Stimulated activated CD8-positive, alpha-beta memory T cell treated with anti-CD3 and anti-CD28 coated beads, Interleukin-12 subunit alpha, Interleukin-12 subunit beta, amount 100 ng/mL, for 4 hours (primary cell): ENCODE data around the gene CDKN2AIP.

ENCODE experiments used
- DNase-seq: peaks from one replicate; pipeline ENCODE4 v3.0.0-alpha.2; 2020; ENCODE audit warnings: low read depth

Gene CDKN2AIP

DNA sequence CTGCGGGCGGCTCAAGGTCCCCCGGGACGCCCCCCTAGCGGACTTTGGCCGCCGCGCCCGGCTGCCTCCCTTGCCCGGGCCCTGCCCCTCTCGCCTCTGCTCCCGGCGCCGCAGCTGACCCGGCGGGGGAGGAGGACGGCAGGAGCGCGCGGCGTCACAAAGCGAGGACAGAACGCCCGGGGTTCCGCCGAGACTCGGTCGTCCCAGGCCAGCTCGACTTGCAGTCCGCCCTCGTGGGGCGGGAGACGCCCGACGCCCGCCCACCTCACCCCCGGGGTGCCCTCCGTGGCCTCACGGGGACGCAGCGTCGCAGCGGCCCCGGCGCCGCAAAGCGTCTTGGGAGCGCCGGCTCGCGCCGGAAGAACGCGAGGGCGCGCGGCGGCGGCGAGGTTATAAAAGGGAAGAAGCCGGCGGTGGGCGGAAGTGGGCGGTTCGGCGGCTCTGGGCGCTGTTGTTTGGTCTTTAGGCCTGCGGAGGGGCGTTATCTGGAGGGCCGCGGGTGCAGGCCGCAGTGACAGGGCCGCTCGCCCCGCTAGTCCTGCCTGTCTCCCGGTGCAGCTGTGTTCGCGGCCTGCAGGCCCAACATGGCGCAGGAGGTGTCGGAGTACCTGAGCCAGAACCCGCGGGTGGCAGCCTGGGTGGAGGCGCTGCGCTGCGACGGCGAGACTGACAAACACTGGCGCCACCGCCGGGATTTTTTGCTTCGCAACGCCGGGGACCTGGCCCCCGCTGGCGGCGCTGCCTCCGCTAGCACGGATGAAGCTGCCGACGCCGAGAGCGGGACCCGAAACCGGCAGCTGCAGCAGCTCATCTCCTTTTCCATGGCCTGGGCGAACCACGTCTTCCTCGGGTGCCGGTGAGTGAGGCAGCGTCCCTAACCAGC, at the start of gene CDKN2AIP:
Gene CDKN2AIP, plus strand, starts transcription at position 423 of the 883 bp plus-strand sequence. Its CDS starts 162 bp downstream, at position 585.
- DNase-seq: peak; percentile 90

- DNase-seq: no peak
Observed at GRCh38 chr4:183395395-183395794, 49.0 kb upstream of the CDKN2AIP start.

DNA sequence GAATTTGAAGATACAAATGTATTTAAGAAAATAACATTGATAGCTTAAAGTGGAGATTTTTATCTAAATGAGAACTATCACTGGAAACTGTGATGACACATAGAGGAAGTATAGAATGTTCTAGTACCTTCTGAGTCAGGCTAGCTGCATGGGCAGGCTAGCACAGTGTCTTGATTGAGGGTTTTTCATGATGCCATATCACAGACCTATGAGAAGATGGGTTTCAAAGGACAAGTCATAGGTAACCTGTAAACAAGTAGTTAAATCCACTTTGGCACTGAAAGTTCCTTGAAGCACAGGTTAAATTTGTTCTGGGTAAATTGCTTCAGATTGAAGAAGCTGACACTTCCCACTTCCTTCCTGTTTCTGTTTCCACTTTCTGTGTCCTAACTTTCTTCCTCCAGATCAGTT, 48.2 kb upstream of the CDKN2AIP start:
- DNase-seq: no peak

GRCh38 chr4:183397741-183398297, 46.6 kb upstream of the CDKN2AIP start:
- no peak for DNase-seq

- DNase-seq: peak; percentile 40
Observed at GRCh38 chr4:183398298-183399125, 45.9 kb upstream of the CDKN2AIP start.

GRCh38 chr4:183399126-183399522, 45.3 kb upstream of the CDKN2AIP start:
- DNase-seq: no peak

DNA sequence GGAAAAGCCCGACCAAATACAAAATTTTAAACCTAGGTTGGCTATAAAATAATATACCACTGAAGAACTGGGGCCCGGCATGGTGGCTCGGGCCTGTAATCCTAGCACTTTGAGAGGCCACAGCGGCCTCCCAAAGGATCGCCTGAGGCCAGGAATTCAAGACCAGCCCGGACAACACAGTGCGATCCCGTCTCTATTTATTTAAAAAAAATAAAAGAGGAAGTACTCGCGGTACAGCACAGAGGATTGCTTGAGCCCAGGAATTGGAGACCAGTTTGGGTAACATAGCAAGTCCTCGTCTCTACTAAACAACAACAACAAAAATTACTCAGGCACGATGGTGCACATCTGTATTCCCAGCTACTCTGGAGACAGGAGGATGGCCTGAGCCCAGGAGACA, 44.8 kb upstream of the CDKN2AIP start:
- DNase-seq: no peak

- no peak for DNase-seq
Observed at GRCh38 chr4:183400035-183400434, 44.4 kb upstream of the CDKN2AIP start.

GRCh38 chr4:183401473-183401872, 43.0 kb upstream of the CDKN2AIP start:
- no peak for DNase-seq

DNA sequence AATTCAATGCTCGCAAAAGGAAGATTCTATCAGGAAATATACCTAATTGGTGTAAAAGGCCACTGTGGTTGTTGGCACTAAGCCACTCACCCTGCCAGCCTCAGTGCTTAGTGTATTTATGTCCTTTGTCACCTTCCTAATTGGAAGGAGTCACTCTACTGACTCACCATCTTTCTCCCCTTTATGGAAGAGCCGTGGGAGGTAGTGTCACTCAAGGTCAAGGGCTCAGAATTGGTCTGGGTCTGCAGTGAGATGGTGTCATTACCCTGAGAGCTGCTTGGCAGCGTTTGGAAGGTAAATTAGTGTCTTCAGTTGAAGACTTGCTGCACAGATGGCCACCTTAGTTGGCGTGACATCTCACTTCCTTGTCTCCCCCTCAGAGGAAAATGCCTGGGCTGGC, 41.7 kb upstream of the CDKN2AIP start:
- DNase-seq: no peak

DNA sequence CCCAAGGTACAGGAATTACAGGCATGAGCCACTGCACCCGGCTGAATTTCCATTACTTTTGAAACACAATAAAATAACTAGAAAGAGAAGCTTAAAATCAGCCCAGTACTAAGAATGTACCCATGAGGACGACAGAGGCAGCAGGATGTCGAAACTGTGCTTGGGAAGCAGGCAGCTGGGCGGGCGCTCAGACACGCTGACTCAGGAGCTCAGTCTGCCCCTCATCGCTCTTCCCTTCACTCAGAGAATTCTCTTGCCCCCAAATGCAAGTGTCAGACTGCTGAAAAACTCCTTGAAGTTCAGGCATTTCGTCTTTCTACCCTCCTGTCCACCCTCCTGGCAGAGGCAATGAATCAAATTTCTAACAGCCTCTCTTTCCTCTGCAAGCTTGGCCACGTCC, 41.0 kb upstream of the CDKN2AIP start:
- DNase-seq: no peak

- no peak for DNase-seq
Observed at GRCh38 chr4:183403961-183404360, 40.5 kb upstream of the CDKN2AIP start.

DNA sequence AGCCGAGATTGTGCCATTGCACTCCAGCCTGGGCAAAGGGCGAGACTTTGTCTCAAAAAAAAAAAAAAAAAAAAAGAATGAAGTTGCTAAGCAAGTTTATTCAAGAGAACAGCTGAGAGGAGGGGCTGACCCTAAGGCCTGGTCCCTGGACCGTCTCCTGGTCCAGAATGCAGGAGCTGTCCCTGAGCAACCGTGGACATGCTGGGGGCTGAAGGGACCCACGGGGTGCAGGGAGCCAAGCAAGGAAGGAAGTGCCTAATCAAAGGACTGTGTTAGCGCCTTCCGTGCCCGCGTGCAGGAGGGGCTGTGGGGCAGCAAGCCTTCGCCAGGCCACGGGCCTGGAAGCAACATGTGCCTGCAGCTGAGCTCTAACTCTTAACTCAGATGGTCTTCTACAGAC, 39.1 kb upstream of the CDKN2AIP start:
- no peak for DNase-seq

- peak; percentile 84 for DNase-seq
Observed at GRCh38 chr4:183407128-183407585, 37.3 kb upstream of the CDKN2AIP start.

GRCh38 chr4:183407635-183408464, 36.6 kb upstream of the CDKN2AIP start:
- DNase-seq: no peak

- no peak for DNase-seq
Observed at GRCh38 chr4:183408796-183409195, 35.6 kb upstream of the CDKN2AIP start.

GRCh38 chr4:183409483-183409882, 35.0 kb upstream of the CDKN2AIP start:
- DNase-seq: no peak

DNA sequence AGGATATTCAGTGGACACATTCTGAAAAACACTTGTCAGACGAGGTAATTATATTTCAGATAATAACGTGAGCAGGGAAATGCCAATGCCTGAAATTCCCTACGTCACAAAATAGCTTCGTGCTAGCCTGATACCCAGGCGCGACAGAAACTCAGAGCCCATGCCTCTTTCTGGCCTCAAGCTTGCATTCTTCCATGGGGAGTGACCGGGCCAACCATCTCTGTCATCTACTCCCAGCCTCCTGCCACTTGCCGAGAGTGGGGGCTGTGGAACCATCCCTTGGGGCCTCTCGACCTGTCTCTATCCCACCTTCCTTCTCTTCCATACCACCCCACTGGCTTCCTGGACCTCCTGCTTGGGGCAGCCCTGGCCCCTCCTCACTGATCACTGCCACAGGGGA, 34.5 kb upstream of the CDKN2AIP start:
- DNase-seq: no peak

DNA sequence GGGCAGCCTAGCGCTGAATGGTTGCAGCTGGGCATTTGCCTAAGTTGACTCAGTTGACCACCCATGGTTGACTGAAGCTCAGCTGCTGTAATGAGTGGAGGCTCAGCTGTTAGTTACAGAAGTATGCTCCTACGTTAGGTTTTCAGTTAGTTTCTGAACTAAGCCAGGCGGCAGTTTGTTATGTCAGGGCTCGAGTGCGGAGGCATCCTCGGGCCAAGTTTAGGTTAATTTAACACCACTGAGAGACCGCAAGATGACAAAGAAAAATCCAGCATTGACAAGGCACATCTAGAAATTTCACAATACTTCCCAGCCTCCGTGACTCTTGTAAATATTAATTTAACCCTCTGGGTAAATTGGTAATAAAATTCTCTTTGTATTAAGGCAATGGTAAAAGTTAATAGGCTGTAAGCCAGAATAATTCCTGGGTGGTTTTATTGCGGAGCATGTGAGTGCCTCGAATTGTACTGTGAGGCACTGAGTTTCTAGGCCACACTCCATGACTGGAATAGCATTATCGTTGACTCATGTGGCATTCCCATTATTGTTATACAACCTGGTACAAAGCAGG, 33.1 kb upstream of the CDKN2AIP start:
- no peak for DNase-seq

GRCh38 chr4:183412821-183413220, 31.6 kb upstream of the CDKN2AIP start:
- DNase-seq: no peak
